Urinary bladder (tissue), 4 donors: Measurements from ENCODE around the gene TAGLN2. TPM values are rescaled to one million over a fixed set of nuclear protein-coding genes. Genes with fewer than 3 reads are reported as not detected.
A peak's percentile ranks its signal among the peaks of the same experiment; 100 is the strongest.
"Not testable (repeated sequence)": the region's sequence is repeated elsewhere in the genome, so short reads cannot be mapped to it uniquely, and the experiment has no call there.

Experiments
- DNase-seq: peaks from one replicate; pipeline ENCODE4 v3.0.0-alpha.2; 2015; ENCODE audit errors: extremely low spot score
- H3K27ac ChIP-seq: one replicate; pipeline ENCODE4 v1.5.1; 2013; ENCODE audit warnings: low read depth, mild to moderate bottlenecking, moderate library complexity
- H3K36me3 ChIP-seq: one replicate; pipeline ENCODE4 v1.6.1; 2013; ENCODE audit warnings: mild to moderate bottlenecking, moderate library complexity; ENCODE audit not compliant: insufficient read depth
- H3K4me1 ChIP-seq: one replicate; pipeline ENCODE4 v1.6.1; 2013; ENCODE audit warnings: mild to moderate bottlenecking, moderate library complexity; ENCODE audit not compliant: insufficient read depth
- H3K4me3 ChIP-seq: one replicate; pipeline ENCODE4 v1.5.1; 2013; ENCODE audit warnings: low read depth, low read length
- WGBS: extraction: QIAGEN DNeasy Blood & Tissue Kit; methylation state at CpG from one replicate; pipeline ENCODE4 v1.1.7; 2013; 5-methylcytosine and 5-hydroxymethylcytosine counted together
- polyA plus RNA-seq: library from polyadenylated mRNA; stranded (reverse); fragments of 200-250 nt; gene quantifications from one replicate; pipeline ENCODE4 v1.2.3, GENCODE V29; 2013
- total RNA-seq: library from RNA; depleted of rRNA; stranded (reverse); fragments of >200 nt; gene quantifications from one replicate; pipeline ENCODE4 v1.2.3, GENCODE V29; 2014
- donor health status: healthy with polysubstance abuse.
- donor health status: healthy.

Gene TAGLN2
- total and polyA plus RNA-seq, 2 donors = 106 to 318 TPM

- no peak for DNase-seq
- no peak overlapping the region for H3K4me3 ChIP-seq
- 74% methylated on average over 2 of the region's 2 CpGs for WGBS
- H3K27ac ChIP-seq = no peak overlapping the region
- H3K36me3 ChIP-seq = no peaks in the 10 kb centered on the region
- peaks cover 2% of the 10 kb centered on the region for H3K4me1 ChIP-seq
Measured at GRCh38 chr1:159900755-159901360, 24.4 kb downstream of the TAGLN2 start.

GRCh38 chr1:159900086-159900680 is 25.1 kb downstream of the TAGLN2 start, which contains the start of gene CFAP45:
Gene CFAP45, minus strand, starts transcription at chr1:159900165. Its CDS starts 67 bp downstream, at chr1:159900098.
- 18% methylated on average over 30 of the region's 30 CpGs for WGBS
- Histone ChIP-seq H3K4me1 (peaks cover 2% of the 10 kb centered on the region), H3K36me3 (no peaks in the 10 kb centered on the region), H3K27ac (peak within 1 kb of the TSS; percentile 74), H3K4me3 (no peak within 1 kb of the TSS)
- DNase-seq = no peak

- peak overlapping the region; percentile 27 for H3K27ac ChIP-seq
- not testable (repeated sequence) for H3K36me3 ChIP-seq, H3K4me1 ChIP-seq, H3K4me3 ChIP-seq, DNase-seq
- 89% methylated on average over 14 of the region's 15 CpGs for WGBS
Measured at GRCh38 chr1:159899634-159900033, 25.7 kb downstream of the TAGLN2 start.

- Histone ChIP-seq H3K27ac (no peak overlapping the region), H3K4me1 (peaks cover 2% of the 10 kb centered on the region), H3K4me3 (no peak overlapping the region), H3K36me3 (no peaks in the 10 kb centered on the region)
- no peak for DNase-seq
- WGBS = 95% methylated on average over 3 of the region's 3 CpGs
Measured at GRCh38 chr1:159898527-159898926, 26.8 kb downstream of the TAGLN2 start.

GRCh38 chr1:159897962-159898361 is 27.3 kb downstream of the TAGLN2 start:
- H3K36me3 ChIP-seq = no peaks in the 10 kb centered on the region
- 91% methylated on average over 3 of the region's 3 CpGs for WGBS

GRCh38 chr1:159896546-159896930 is 28.8 kb downstream of the TAGLN2 start:
- Histone ChIP-seq H3K36me3 (no peaks in the 10 kb centered on the region), H3K27ac (no peak overlapping the region), H3K4me3 (no peak overlapping the region), H3K4me1 (peaks cover 2% of the 10 kb centered on the region)
- no peak for DNase-seq
- 55% methylated on average over 3 of the region's 3 CpGs for WGBS

More at GRCh38 chr1:159897962-159898361, 27.3 kb downstream of the TAGLN2 start:
- Histone ChIP-seq H3K4me1 (peaks cover 2% of the 10 kb centered on the region), H3K27ac (no peak overlapping the region), H3K4me3 (no peak overlapping the region)
- no peak for DNase-seq

- Histone ChIP-seq H3K4me3 (no peak overlapping the region), H3K4me1 (peaks cover 2% of the 10 kb centered on the region), H3K36me3 (no peaks in the 10 kb centered on the region), H3K27ac (no peak overlapping the region)
- DNase-seq = no peak
- 71% methylated on average over 6 of the region's 6 CpGs for WGBS
Measured at GRCh38 chr1:159895836-159896545, 29.3 kb downstream of the TAGLN2 start.

- no peaks in the 10 kb centered on the region for H3K36me3 ChIP-seq
- DNase-seq = no peak
- 76% methylated on average over 3 of the region's 3 CpGs for WGBS
- no peak overlapping the region for H3K27ac ChIP-seq
- no peak overlapping the region for H3K4me3 ChIP-seq
- peaks cover 2% of the 10 kb centered on the region for H3K4me1 ChIP-seq
Measured at GRCh38 chr1:159895286-159895685, 30.0 kb downstream of the TAGLN2 start.

GRCh38 chr1:159892944-159893343 is 32.4 kb downstream of the TAGLN2 start:
- no peaks in the 10 kb centered on the region for H3K36me3 ChIP-seq
- WGBS = 86% methylated on average over 5 of the region's 5 CpGs
- no peak for DNase-seq

GRCh38 chr1:159891275-159892157 is 33.8 kb downstream of the TAGLN2 start:
- Histone ChIP-seq H3K27ac (no peak overlapping the region), H3K36me3 (no peaks in the 10 kb centered on the region), H3K4me1 (no peaks in the 10 kb centered on the region), H3K4me3 (no peak overlapping the region)
- WGBS = 51% methylated on average over 7 of the region's 7 CpGs
- DNase-seq = no peak

More at GRCh38 chr1:159892944-159893343, 32.4 kb downstream of the TAGLN2 start:
- Histone ChIP-seq H3K4me1 (no peaks in the 10 kb centered on the region), H3K27ac (no peak overlapping the region), H3K4me3 (no peak overlapping the region)

- Histone ChIP-seq H3K27ac (no peak overlapping the region), H3K4me3 (no peak overlapping the region)
- 79% methylated on average over 8 of the region's 8 CpGs for WGBS
Measured at GRCh38 chr1:159890390-159890789, 34.9 kb downstream of the TAGLN2 start.

GRCh38 chr1:159889821-159890252 is 35.5 kb downstream of the TAGLN2 start:
- H3K36me3 ChIP-seq = no peaks in the 10 kb centered on the region
- no peak overlapping the region for H3K4me3 ChIP-seq
- DNase-seq = no peak
- WGBS = 30% methylated on average over 2 of the region's 2 CpGs
- H3K4me1 ChIP-seq = no peaks in the 10 kb centered on the region
- H3K27ac ChIP-seq = no peak overlapping the region

More at GRCh38 chr1:159890390-159890789, 34.9 kb downstream of the TAGLN2 start:
- no peaks in the 10 kb centered on the region for H3K4me1 ChIP-seq
- H3K36me3 ChIP-seq = no peaks in the 10 kb centered on the region
- no peak for DNase-seq

GRCh38 chr1:159889202-159889601 is 36.1 kb downstream of the TAGLN2 start:
- WGBS = 92% methylated on average over 4 of the region's 4 CpGs
- no peak overlapping the region for H3K4me3 ChIP-seq
- no peak for DNase-seq
- no peak overlapping the region for H3K27ac ChIP-seq
- no peaks in the 10 kb centered on the region for H3K4me1 ChIP-seq
- H3K36me3 ChIP-seq = no peaks in the 10 kb centered on the region
